KOPT-K1 (cell line): ENCODE measurements around the gene NSFL1C.

Experiments
- H3K27ac ChIP-seq: fragments of 200-600 bp; sonication (generic); 2 replicates; pipeline ENCODE4 v1.5.1; 2016; ENCODE audit warnings: antibody characterized with exemption, mild to moderate bottlenecking, low read depth, low read length; ENCODE audit not compliant: poor library complexity, severe bottlenecking
- H3K36me3 ChIP-seq: fragments of 200-600 bp; sonication (generic); 2 replicates; pipeline ENCODE4 v1.5.1; 2017; ENCODE audit warnings: antibody characterized with exemption, mild to moderate bottlenecking, low read length, moderate library complexity; ENCODE audit not compliant: insufficient read depth
- H3K9me3 ChIP-seq: fragments of 200-600 bp; sonication (generic); 2 replicates; pipeline ENCODE4 v1.5.1; 2017; ENCODE audit warnings: antibody characterized with exemption, low read length, mild to moderate bottlenecking; ENCODE audit not compliant: insufficient read depth, poor library complexity, severe bottlenecking

Gene NSFL1C

GRCh38 chr20:1491860-1492642 is 25.4 kb upstream of the NSFL1C start:
- Histone ChIP-seq H3K36me3 (no peaks in the 10 kb centered on the region), H3K9me3 (no peaks in the 10 kb centered on the region), H3K27ac (no peak overlapping the region)

GRCh38 chr20:1491281-1491840 is 24.7 kb upstream of the NSFL1C start, which contains the start of gene SIRPB2:
Gene SIRPB2, minus strand, starts transcription at chr20:1491420. Its CDS starts 61 bp downstream, at chr20:1491359.
- Histone ChIP-seq H3K36me3 (no peaks in the 10 kb centered on the region), H3K27ac (no peak within 1 kb of the TSS), H3K9me3 (no peaks in the 10 kb centered on the region)

GRCh38 chr20:1490643-1491195 is 24.1 kb upstream of the NSFL1C start:
- H3K27ac ChIP-seq, result no peak overlapping the region
- no peaks in the 10 kb centered on the region for H3K36me3 ChIP-seq
- no peaks in the 10 kb centered on the region for H3K9me3 ChIP-seq

GRCh38 chr20:1489764-1490436 is 23.3 kb upstream of the NSFL1C start:
- H3K36me3 ChIP-seq, result no peaks in the 10 kb centered on the region
- no peak overlapping the region for H3K27ac ChIP-seq
- no peaks in the 10 kb centered on the region for H3K9me3 ChIP-seq

GRCh38 chr20:1489325-1489724 is 22.7 kb upstream of the NSFL1C start:
- H3K9me3 ChIP-seq, result no peaks in the 10 kb centered on the region
- H3K27ac ChIP-seq, result no peak overlapping the region
- H3K36me3 ChIP-seq, result no peaks in the 10 kb centered on the region

- Histone ChIP-seq H3K36me3 (no peaks in the 10 kb centered on the region), H3K9me3 (no peaks in the 10 kb centered on the region), H3K27ac (no peak overlapping the region)
Observed at GRCh38 chr20:1486566-1486965, 19.9 kb upstream of the NSFL1C start.

GRCh38 chr20:1484438-1485116 is 17.9 kb upstream of the NSFL1C start:
- no peaks in the 10 kb centered on the region for H3K9me3 ChIP-seq
- H3K36me3 ChIP-seq, result no peaks in the 10 kb centered on the region
- H3K27ac ChIP-seq, result no peak overlapping the region

GRCh38 chr20:1479831-1480595 is 13.4 kb upstream of the NSFL1C start:
- Histone ChIP-seq H3K27ac (no peak overlapping the region), H3K36me3 (no peaks in the 10 kb centered on the region), H3K9me3 (no peaks in the 10 kb centered on the region)

GRCh38 chr20:1478566-1478965 is 11.9 kb upstream of the NSFL1C start:
- H3K27ac ChIP-seq, result no peak overlapping the region
- no peaks in the 10 kb centered on the region for H3K36me3 ChIP-seq
- no peaks in the 10 kb centered on the region for H3K9me3 ChIP-seq

- no peak overlapping the region for H3K27ac ChIP-seq
- H3K9me3 ChIP-seq, result no peaks in the 10 kb centered on the region
- no peaks in the 10 kb centered on the region for H3K36me3 ChIP-seq
Observed at GRCh38 chr20:1477896-1478490, 11.3 kb upstream of the NSFL1C start.

- Histone ChIP-seq H3K36me3 (no peaks in the 10 kb centered on the region), H3K9me3 (no peaks in the 10 kb centered on the region), H3K27ac (no peak overlapping the region)
Observed at GRCh38 chr20:1474817-1475603, 8.4 kb upstream of the NSFL1C start.

- no peaks in the 10 kb centered on the region for H3K9me3 ChIP-seq
- H3K36me3 ChIP-seq, result no peaks in the 10 kb centered on the region
- H3K27ac ChIP-seq, result no peak overlapping the region
Observed at GRCh38 chr20:1474325-1474724, 7.7 kb upstream of the NSFL1C start.
